NB4 (cell line): Measurements from ENCODE around the gene ZNF81.
A peak's percentile ranks its signal among the peaks of the same experiment; 100 is the strongest.

ENCODE experiments used
- DNase-seq: peaks from one replicate; pipeline ENCODE4 v3.0.0; 2010; ENCODE audit warnings: low read depth
- H3K4me3 ChIP-seq: one replicate; pipeline ENCODE4 v1.5.1; 2011; ENCODE audit warnings: mild to moderate bottlenecking, low read depth, low read length, moderate library complexity
- MYC ChIP-seq: IDR thresholded peaks from 2 replicates; pipeline ENCODE4 v1.6.1; 2011; ENCODE audit warnings: low read depth, low read length
- POLR2A ChIP-seq: IDR thresholded peaks from 2 replicates; pipeline ENCODE4 v1.6.1; 2011; ENCODE audit warnings: mild to moderate bottlenecking; ENCODE audit not compliant: insufficient read length; ENCODE audit errors: extremely low read depth
- TF ChIP-seq, protein P1 (sequence below): IDR thresholded peaks from one replicate; pipeline ENCODE4 v1.5.1; 2012; ENCODE audit warnings: low read depth, low read length
- TF ChIP-seq, protein P2 (sequence below): IDR thresholded peaks from 2 replicates; pipeline ENCODE4 v1.6.1; 2011; ENCODE audit warnings: low read depth, low read length

ZNF81 gene

DNA sequence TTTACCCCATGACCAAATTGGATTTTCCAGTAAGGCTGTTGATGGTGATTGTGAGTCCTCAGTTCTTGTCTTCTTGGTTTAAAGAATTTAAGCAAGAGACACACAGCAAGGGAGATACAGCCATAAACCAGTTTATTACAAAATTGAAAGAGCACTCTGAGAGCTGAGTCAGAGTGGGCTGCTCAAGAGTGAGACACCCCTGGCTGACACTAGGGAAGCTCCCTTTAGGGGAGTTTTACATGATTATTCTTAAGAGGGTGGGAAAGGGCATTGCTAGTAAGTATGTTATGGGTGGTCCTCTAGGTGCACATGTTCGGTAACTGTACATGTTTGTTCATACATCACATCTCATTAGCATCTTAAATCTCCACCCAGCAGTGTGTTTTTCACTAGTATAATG lies 18.8 kb upstream of the ZNF81 start:
- no peak for DNase-seq
- no peak overlapping the region for H3K4me3 ChIP-seq
- no peak for TF ChIP-seq POLR2A
- TF ChIP-seq MYC, result no peak
- TF ChIP-seq, protein P1, sequence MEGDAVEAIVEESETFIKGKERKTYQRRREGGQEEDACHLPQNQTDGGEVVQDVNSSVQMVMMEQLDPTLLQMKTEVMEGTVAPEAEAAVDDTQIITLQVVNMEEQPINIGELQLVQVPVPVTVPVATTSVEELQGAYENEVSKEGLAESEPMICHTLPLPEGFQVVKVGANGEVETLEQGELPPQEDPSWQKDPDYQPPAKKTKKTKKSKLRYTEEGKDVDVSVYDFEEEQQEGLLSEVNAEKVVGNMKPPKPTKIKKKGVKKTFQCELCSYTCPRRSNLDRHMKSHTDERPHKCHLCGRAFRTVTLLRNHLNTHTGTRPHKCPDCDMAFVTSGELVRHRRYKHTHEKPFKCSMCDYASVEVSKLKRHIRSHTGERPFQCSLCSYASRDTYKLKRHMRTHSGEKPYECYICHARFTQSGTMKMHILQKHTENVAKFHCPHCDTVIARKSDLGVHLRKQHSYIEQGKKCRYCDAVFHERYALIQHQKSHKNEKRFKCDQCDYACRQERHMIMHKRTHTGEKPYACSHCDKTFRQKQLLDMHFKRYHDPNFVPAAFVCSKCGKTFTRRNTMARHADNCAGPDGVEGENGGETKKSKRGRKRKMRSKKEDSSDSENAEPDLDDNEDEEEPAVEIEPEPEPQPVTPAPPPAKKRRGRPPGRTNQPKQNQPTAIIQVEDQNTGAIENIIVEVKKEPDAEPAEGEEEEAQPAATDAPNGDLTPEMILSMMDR, result no peak

DNA sequence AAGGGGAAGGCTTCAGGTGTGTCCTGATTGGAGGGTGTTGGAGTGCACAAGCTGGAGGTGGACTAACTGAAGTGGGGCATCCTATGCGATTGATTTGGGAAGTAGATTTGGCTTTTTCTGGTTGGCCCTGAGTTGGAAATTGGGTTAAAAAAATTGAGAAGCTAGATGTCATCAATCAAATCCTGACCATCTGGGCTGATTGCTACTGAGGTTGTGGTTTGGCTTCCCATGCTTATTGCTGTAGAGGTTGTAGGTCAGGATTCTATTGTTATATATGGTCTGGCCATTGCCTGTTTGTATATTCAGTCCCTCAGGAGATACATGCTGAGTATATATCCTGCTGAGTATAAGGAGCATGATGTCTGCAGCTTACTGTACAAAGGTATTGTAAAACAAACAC lies 7.7 kb upstream of the ZNF81 start:
- TF ChIP-seq POLR2A (no peak), MYC (no peak)
- TF ChIP-seq, protein P2, sequence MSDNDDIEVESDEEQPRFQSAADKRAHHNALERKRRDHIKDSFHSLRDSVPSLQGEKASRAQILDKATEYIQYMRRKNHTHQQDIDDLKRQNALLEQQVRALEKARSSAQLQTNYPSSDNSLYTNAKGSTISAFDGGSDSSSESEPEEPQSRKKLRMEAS, result no peak
- TF ChIP-seq, protein P1, result no peak
- no peak overlapping the region for H3K4me3 ChIP-seq
- no peak for DNase-seq

DNA sequence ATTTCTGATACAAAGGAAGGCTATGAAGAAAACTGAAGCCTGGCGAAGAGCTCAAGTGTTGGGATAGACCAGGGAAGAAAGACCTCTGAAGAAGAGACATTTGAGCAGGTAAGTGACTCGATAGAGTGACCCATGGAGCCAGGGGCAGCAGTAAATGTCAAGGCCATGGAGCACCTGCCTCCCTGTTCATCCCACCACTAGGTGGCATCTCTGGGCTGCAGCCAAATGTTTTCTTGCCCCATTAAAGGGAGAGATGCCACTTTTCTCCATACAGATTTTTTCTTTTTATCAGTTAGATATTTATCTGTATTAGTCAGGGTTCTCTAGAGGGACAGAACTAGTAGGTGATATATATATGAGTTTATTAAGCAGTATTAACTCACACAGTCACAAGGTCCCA lies 4.9 kb upstream of the ZNF81 start:
- DNase-seq, result peak; percentile 61
- TF ChIP-seq, protein P1, result peak; percentile 77
- TF ChIP-seq POLR2A, result no peak
- no peak overlapping the region for H3K4me3 ChIP-seq

DNA sequence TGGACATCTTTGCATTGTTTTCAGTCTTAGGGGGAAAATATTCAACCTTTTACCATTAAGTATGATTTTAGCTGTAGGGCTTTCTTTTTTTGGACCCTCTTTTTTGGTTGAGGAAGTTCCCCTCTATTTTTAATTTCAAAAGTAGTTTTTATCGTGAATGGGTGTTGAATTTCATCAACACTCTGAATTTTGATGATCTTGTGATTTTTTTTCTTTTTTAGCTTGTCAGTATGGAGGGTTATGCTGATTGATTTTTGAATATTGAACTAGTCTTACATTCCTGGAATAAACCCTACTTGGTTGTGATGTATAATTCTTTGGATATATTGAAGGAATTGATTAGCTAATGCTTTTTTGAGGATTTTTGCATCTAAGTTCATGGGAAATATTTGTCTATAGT lies 1.7 kb downstream of the ZNF81 start:
- H3K4me3 ChIP-seq, result peak overlapping the region; percentile 90
- DNase-seq, result no peak
- no peak for TF ChIP-seq POLR2A
- TF ChIP-seq, protein P1, result no peak
- TF ChIP-seq, protein P2, result no peak
- TF ChIP-seq MYC, result no peak

DNA sequence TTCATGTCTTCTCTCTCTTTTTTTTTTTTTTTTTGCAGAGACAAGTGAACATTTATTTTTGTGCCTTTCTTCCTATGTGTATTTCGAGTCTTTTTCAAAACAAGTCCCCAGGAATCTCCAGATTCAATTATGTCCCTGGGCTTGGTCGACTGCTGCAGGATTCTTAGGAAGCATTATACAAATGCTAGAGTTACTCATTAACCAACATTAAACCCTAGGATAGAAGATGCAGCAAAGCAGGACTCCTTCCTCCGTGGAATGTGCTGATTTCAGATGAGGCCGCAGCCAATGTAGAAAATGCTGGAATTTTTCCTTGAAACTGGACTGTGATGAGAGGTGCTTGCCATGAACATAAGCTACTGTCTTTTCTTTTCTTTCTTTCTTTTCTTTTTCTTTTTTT lies 3.4 kb downstream of the ZNF81 start:
- no peak for DNase-seq
- TF ChIP-seq POLR2A (no peak), MYC (no peak)
- TF ChIP-seq, protein P2, result no peak
- TF ChIP-seq, protein P1, result no peak

DNA sequence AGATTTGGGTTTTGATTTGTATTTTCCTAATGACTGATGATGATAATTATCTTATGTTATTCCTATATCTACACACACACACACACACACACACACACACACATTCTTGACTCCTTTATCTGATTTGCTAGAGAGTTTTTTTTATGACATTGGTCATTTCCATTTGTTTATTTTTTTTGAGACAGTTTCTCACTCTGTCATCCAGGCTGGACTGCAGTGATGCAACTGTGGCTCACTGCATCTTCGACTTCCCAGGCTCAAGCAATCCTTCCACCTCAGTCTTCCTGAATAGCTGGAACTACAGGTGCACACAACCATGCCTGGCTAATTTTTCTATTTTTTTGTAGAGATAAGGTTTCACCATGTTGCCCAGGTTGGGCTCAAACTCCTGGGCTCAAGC lies 6.7 kb downstream of the ZNF81 start:
- no peak for DNase-seq
- no peak overlapping the region for H3K4me3 ChIP-seq
- TF ChIP-seq, protein P2, result no peak
- TF ChIP-seq, protein P1, result no peak
- TF ChIP-seq POLR2A (no peak), MYC (no peak)

More for the DNA sequence above, 3.4 kb downstream of the ZNF81 start:
- H3K4me3 ChIP-seq, result no peak overlapping the region
